B cell (primary cell): ENCODE data around the gene RALBP1. TPM values are rescaled to one million over a fixed set of nuclear protein-coding genes. Genes with fewer than 3 reads are reported as not detected.

Source experiments
- ATAC-seq: fragments of 200-7000 bp; cut with Tn5 transposase; one replicate; pipeline ENCODE4 v1.10.0; 2021; ENCODE audit warnings: low read depth, mild to moderate bottlenecking, moderate number of reproducible peaks, moderate library complexity
- CTCF ChIA-PET: fragments of 350-600 bp; sonication (Branson Sonifier 250); formaldehyde crosslinking; loops from one replicate; lab custom pipeline; 2021; ENCODE audit warnings: antibody characterized with exemption, inconsistent platforms; lab: Charles Lee
- POLR2A ChIA-PET: fragments of 350-600 bp; sonication (Branson Sonifier 250); formaldehyde crosslinking; loops from one replicate; lab custom pipeline; 2021; ENCODE audit warnings: antibody characterized with exemption; lab: Charles Lee
- DNase-seq: peaks from one replicate; pipeline ENCODE4 v3.0.0; 2013
- H2AFZ ChIP-seq: 2 replicates; pipeline ENCODE4 v1.6.1; 2012; ENCODE audit warnings: mild to moderate bottlenecking, low read depth, low read length; ENCODE audit not compliant: insufficient read depth, poor library complexity, severe bottlenecking
- H3K27ac ChIP-seq, 2 donors: 1 replicate in 1 of 2; 2 replicates in 1 of 2; pipeline ENCODE4 v1.5.1; 2012 to 2013; ENCODE audit warnings: low read length in 2 of 2, mild to moderate bottlenecking in 2 of 2, moderate library complexity in 1 of 2
- H3K27me3 ChIP-seq, 4 experiments: fragments of 200-600 bp in 1 of 4; sonication (generic) in 1 of 4; replicated peaks in 1 of 4; 1 replicate in 2 of 4; 2 replicates in 2 of 4; pipeline versions ENCODE4 v1.6.1 to v1.7.0; 2013 to 2016; ENCODE audit warnings: low read length in 3 of 4, mild to moderate bottlenecking in 2 of 4, mixed read lengths in 1 of 4, moderate library complexity in 1 of 4; ENCODE audit not compliant: insufficient read depth in 4 of 4, control insufficient read depth in 3 of 4; ENCODE audit errors: control extremely low read depth in 1 of 4
- H3K36me3 ChIP-seq, 2 experiments: replicated peaks in 1 of 2; 1 replicate in 1 of 2; 2 replicates in 1 of 2; pipeline versions ENCODE4 v1.6.1 to v1.7.1; 2013; ENCODE audit warnings: low read length in 1 of 2; ENCODE audit not compliant: insufficient read depth in 2 of 2, control insufficient read depth in 1 of 2; ENCODE audit errors: control extremely low read depth in 1 of 2, extremely low read depth in 1 of 2
- H3K4me1 ChIP-seq, 2 donors: fragments of 200-600 bp in 1 of 2; sonication (generic) in 1 of 2; 1 replicate in 1 of 2; 2 replicates in 1 of 2; pipeline versions ENCODE4 v1.5.1 to v1.6.1; 2013 to 2017; ENCODE audit warnings: low read length in 2 of 2; ENCODE audit not compliant: control insufficient read depth in 2 of 2, insufficient read depth in 2 of 2
- H3K4me2 ChIP-seq: replicated peaks from 2 replicates; pipeline ENCODE3; 2012; ENCODE audit warnings: mild to moderate bottlenecking, low read depth, low read length; ENCODE audit not compliant: poor library complexity, severe bottlenecking
- H3K4me3 ChIP-seq, 5 experiments: fragments of 200-600 bp in 1 of 5; sonication (generic) in 1 of 5; 1 replicate in 3 of 5; 2 replicates in 2 of 5; pipeline versions ENCODE4 v1.5.1 to v1.7.0; 2011 to 2016; ENCODE audit warnings: low read length in 4 of 5, mild to moderate bottlenecking in 4 of 5, low read depth in 2 of 5, control low read depth in 1 of 5, moderate library complexity in 1 of 5; ENCODE audit not compliant: insufficient read depth in 1 of 5; ENCODE audit errors: control extremely low read depth in 1 of 5, extremely low read depth in 1 of 5
- H3K79me2 ChIP-seq: fragments of 200-600 bp; sonication (generic); one replicate; pipeline ENCODE4 v1.6.0; 2016; ENCODE audit warnings: low read length; ENCODE audit not compliant: control insufficient read depth, insufficient read depth
- H3K9ac ChIP-seq: fragments of 200-600 bp; sonication (generic); 2 replicates; pipeline ENCODE4 v1.6.1; 2017; ENCODE audit warnings: mild to moderate bottlenecking, low read length, moderate library complexity
- H3K9me3 ChIP-seq, 3 donors: one replicate each; pipeline versions ENCODE4 v1.6.1 to v1.7.1; 2013; ENCODE audit warnings: low read length in 2 of 3; ENCODE audit not compliant: control insufficient read depth in 2 of 3, insufficient read depth in 1 of 3; ENCODE audit errors: control extremely low read depth in 1 of 3
- H4K20me1 ChIP-seq: 2 replicates; pipeline ENCODE4 v1.6.0; 2012; ENCODE audit warnings: mild to moderate bottlenecking, low read length; ENCODE audit not compliant: insufficient read depth, control insufficient read depth, poor library complexity, severe bottlenecking
- H3K27ac Mint-ChIP-seq: one replicate; pipeline ENCODE4 v1.8.0; 2021; ENCODE audit warnings: mixed read lengths
- H3K27me3 Mint-ChIP-seq: one replicate; pipeline ENCODE4 v1.8.0; 2021; ENCODE audit warnings: mixed read lengths
- H3K4me1 Mint-ChIP-seq: one replicate; pipeline ENCODE4 v1.8.0; 2021; ENCODE audit warnings: mixed read lengths
- H3K4me3 Mint-ChIP-seq: one replicate; pipeline ENCODE4 v1.8.0; 2021; ENCODE audit warnings: mixed read lengths
- H3K9me3 Mint-ChIP-seq: one replicate; pipeline ENCODE4 v1.8.0; 2022; ENCODE audit warnings: mixed read lengths; ENCODE audit not compliant: insufficient read depth
- EZH2 ChIP-seq: IDR thresholded peaks from 2 replicates; pipeline ENCODE4 v1.6.1; 2012; ENCODE audit warnings: borderline replicate concordance, low read depth, mild to moderate bottlenecking, moderate library complexity, low read length; ENCODE audit not compliant: insufficient read depth, poor library complexity, severe bottlenecking
- WGBS: methylation state at CpG from one replicate; pipeline ENCODE4 v1.1.5; 2013; ENCODE audit warnings: missing lambda C conversion rate; ENCODE audit not compliant: insufficient coverage; 5-methylcytosine and 5-hydroxymethylcytosine counted together
- intact Hi-C: fragments of 100-400 bp; cut with micrococcal nuclease; formaldehyde crosslinking; loops from one replicate; pipeline ENCODE4 v1.10.0; 2022
- polyA plus RNA-seq: library from polyadenylated mRNA; depleted of rRNA; stranded (reverse); fragments of >200 nt; gene quantifications from 2 replicates; pipeline ENCODE4 v1.2.3, GENCODE V29; 2012
- total RNA-seq, 2 donors: library from RNA; stranded (reverse); fragments of 120-200 nt in 1 of 2; gene quantifications; 1 replicate in 1 of 2; 2 replicates in 1 of 2; pipeline versions ENCODE4 v1.2.3 to v1.2.4, GENCODE V29; 2013 to 2022
- TF ChIP-seq, protein P1 (sequence below): fragments of 200-600 bp; IDR thresholded peaks from one replicate; pipeline ENCODE4 v1.8.0; 2022; ENCODE audit warnings: antibody characterized with exemption, mild to moderate bottlenecking

Gene RALBP1
- total and polyA plus RNA-seq, 2 donors (not counting 1 experiment from before 2014, with no cell fraction given), result 14.9 to 38.0 TPM

DNA sequence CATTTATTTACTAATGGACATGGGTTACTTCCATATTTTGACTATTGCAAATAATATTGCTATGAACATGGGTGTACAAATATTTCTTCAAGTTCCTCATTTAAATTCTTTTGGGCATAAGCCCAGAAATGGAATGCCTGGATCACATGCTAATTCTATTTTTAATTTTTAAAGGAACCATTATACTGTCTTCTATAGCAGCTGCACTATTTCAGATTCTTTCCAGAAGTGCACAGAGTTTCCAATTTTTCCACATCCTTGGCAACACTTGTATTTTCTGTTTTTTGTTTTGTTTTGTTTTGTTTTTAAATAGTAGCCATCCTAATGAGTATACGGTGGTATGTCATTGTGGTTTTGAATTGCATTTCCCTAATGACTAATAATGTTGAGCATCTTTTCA, 8.5 kb upstream of the RALBP1 start:
- ATAC-seq (no peak), DNase-seq (no peak)
- H3K79me2 ChIP-seq, result no peaks in the 10 kb centered on the region
- Mint-ChIP-seq H3K27ac (no peak overlapping the region), H3K4me3 (no peak overlapping the region), H3K27me3 (no peaks in the 10 kb centered on the region), H3K9me3 (peaks cover 11% of the 10 kb centered on the region), H3K4me1 (no peaks in the 10 kb centered on the region)
- no peak overlapping the region for H3K4me3 ChIP-seq
- no peaks in the 10 kb centered on the region for H4K20me1 ChIP-seq
- ChIA-PET CTCF (no interaction called here), POLR2A (no interaction called here)
- H3K27me3 ChIP-seq, result no peaks in the 10 kb centered on the region
- no peaks in the 10 kb centered on the region for H3K36me3 ChIP-seq
- no peak overlapping the region for H2AFZ ChIP-seq
- WGBS, result no CpG with 5 or more reads among the region's 1 CpG
- no peak overlapping the region for H3K27ac ChIP-seq
- intact Hi-C loops, result no loop called here
- H3K9me3 ChIP-seq, result peaks cover 5 to 11% (median 7%) of the 10 kb centered on the region in 3 donors
- H3K4me1 ChIP-seq, result no peaks in the 10 kb centered on the region
- no peak for TF ChIP-seq EZH2
- TF ChIP-seq, protein P1, sequence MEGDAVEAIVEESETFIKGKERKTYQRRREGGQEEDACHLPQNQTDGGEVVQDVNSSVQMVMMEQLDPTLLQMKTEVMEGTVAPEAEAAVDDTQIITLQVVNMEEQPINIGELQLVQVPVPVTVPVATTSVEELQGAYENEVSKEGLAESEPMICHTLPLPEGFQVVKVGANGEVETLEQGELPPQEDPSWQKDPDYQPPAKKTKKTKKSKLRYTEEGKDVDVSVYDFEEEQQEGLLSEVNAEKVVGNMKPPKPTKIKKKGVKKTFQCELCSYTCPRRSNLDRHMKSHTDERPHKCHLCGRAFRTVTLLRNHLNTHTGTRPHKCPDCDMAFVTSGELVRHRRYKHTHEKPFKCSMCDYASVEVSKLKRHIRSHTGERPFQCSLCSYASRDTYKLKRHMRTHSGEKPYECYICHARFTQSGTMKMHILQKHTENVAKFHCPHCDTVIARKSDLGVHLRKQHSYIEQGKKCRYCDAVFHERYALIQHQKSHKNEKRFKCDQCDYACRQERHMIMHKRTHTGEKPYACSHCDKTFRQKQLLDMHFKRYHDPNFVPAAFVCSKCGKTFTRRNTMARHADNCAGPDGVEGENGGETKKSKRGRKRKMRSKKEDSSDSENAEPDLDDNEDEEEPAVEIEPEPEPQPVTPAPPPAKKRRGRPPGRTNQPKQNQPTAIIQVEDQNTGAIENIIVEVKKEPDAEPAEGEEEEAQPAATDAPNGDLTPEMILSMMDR, result no peak
- H3K9ac ChIP-seq, result no peak overlapping the region
- H3K4me2 ChIP-seq, result no peak overlapping the region

DNA sequence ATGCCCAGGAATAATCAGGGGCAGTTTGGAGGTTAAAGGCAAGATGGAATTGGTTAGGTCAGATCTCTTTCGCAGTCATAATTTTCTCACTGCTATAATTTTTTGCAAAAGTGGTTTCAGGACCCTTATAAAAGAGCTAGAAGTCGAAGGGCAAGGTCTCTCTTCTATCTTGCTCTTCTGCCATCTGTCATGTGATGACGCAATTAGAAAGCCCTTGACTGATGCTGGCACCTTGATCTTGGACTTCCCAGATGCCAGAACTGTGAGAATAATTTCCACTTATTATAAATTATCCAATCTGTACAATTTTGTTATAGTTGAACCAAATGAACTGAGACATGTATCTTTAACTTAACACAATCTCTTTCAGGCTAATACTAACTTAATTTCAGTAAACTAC, 6.3 kb upstream of the RALBP1 start:
- TF ChIP-seq, protein P1, result no peak
- no peak for TF ChIP-seq EZH2
- peaks cover 5 to 11% (median 7%) of the 10 kb centered on the region in 3 donors for H3K9me3 ChIP-seq
- H3K4me1 ChIP-seq, result no peaks in the 10 kb centered on the region
- ATAC-seq (no peak), DNase-seq (no peak)
- 100% methylated on average over 1 of the region's 3 CpGs for WGBS
- Mint-ChIP-seq H3K27me3 (peaks cover 15% of the 10 kb centered on the region), H3K4me1 (no peaks in the 10 kb centered on the region), H3K9me3 (peaks cover 11% of the 10 kb centered on the region), H3K27ac (no peak overlapping the region), H3K4me3 (no peak overlapping the region)
- no peak overlapping the region for H3K27ac ChIP-seq
- H3K4me2 ChIP-seq, result no peak overlapping the region
- H3K27me3 ChIP-seq, result peaks cover 0 to 3% (median 0%) of the 10 kb centered on the region in 4 experiments
- ChIA-PET CTCF (no interaction called here), POLR2A (no interaction called here)
- no peaks in the 10 kb centered on the region for H4K20me1 ChIP-seq
- no peak overlapping the region for H2AFZ ChIP-seq
- no peak overlapping the region for H3K9ac ChIP-seq
- H3K79me2 ChIP-seq, result no peaks in the 10 kb centered on the region
- H3K4me3 ChIP-seq, result no peak overlapping the region
- no peaks in the 10 kb centered on the region for H3K36me3 ChIP-seq
- intact Hi-C loops, result no loop called here
